Body of pancreas (tissue), 4 donors: ENCODE data around the gene TSHZ2. TPM values are rescaled to one million over a fixed set of nuclear protein-coding genes. Genes with fewer than 3 reads are reported as not detected.

ENCODE experiments used
- ATAC-seq: fragments of 150-250 bp; one replicate; pipeline ENCODE4 v1.9.1; 2016
- DNase-seq, 4 donors: peaks; one replicate each; pipeline ENCODE4 v3.0.0-alpha.2; 2019
- H3K27ac ChIP-seq, 4 donors: fragments of 200-600 bp; sonication (generic); 1 replicate in 3 of 4; 2 replicates in 1 of 4; pipeline versions ENCODE4 v1.5.1 to v1.6.1; 2016 to 2019; ENCODE audit warnings: mild to moderate bottlenecking in 1 of 4, mixed read lengths in 1 of 4, moderate library complexity in 1 of 4
- H3K27me3 ChIP-seq, 2 donors: fragments of 200-600 bp; sonication (generic); one replicate each; pipeline ENCODE4 v1.6.0; 2016; ENCODE audit warnings: mild to moderate bottlenecking in 1 of 2
- H3K36me3 ChIP-seq, 2 donors: fragments of 200-600 bp; sonication (generic); replicated peaks in 1 of 2; 2 replicates each; pipeline ENCODE4 v1.5.1; 2016; ENCODE audit warnings: low read depth in 2 of 2; ENCODE audit not compliant: insufficient read depth in 1 of 2
- H3K4me1 ChIP-seq: fragments of 200-600 bp; sonication (generic); one replicate; pipeline ENCODE4 v1.6.0; 2016
- H3K4me3 ChIP-seq, 2 donors: fragments of 200-600 bp; sonication (generic); 1 replicate in 1 of 2; 2 replicates in 1 of 2; pipeline ENCODE4 v1.5.1; 2016 to 2019
- H3K9me3 ChIP-seq, 3 donors: fragments of 200-600 bp; sonication (generic); 1 replicate in 2 of 3; 2 replicates in 1 of 3; pipeline ENCODE4 v1.5.1; 2016
- CTCF ChIP-seq, 7 experiments: fragments of 450-650 bp in 4 of 7; fragments of 200-600 bp in 3 of 7; sonication (generic) in 3 of 7; IDR thresholded peaks; one replicate each; pipeline ENCODE4 v1.5.1; 2016 to 2019; ENCODE audit warnings: antibody characterized with exemption in 7 of 7
- POLR2A ChIP-seq, 3 donors: fragments of 450-650 bp; IDR thresholded peaks; one replicate each; pipeline ENCODE4 v1.6.1; 2016; ENCODE audit warnings: antibody characterized with exemption in 3 of 3, mild to moderate bottlenecking in 2 of 3
- WGBS, 2 donors: methylation state at CpG; one replicate each; pipeline ENCODE4 v1.1.5; 2017; 5-methylcytosine and 5-hydroxymethylcytosine counted together
- intact Hi-C: fragments of 100-400 bp; cut with DNase I; formaldehyde crosslinking; loops from one replicate; pipeline ENCODE4 v1.15.1; 2023
- total RNA-seq, 2 donors: library from RNA; depleted of rRNA; stranded (reverse); fragments of >200 nt; gene quantifications; one replicate each; pipeline ENCODE4 v1.1.0, GENCODE V29; 2016

Gene TSHZ2
- total RNA-seq, 2 donors from 2014 or later = 6.0 to 9.6 TPM

GRCh38 chr20:53287357-53288042, 315.3 kb downstream of the TSHZ2 start:
- no peaks in the 10 kb centered on the region for H3K36me3 ChIP-seq
- DNase-seq (no peak), ATAC-seq (no peak)
- no peak for TF ChIP-seq POLR2A (IDR thresholded peaks at IDR 0.05)
- no peak for TF ChIP-seq CTCF (IDR thresholded peaks at IDR 0.05)
- H3K4me1 ChIP-seq = no peaks in the 10 kb centered on the region
- H3K9me3 ChIP-seq = no peaks in the 10 kb centered on the region
- no peak overlapping the region for H3K4me3 ChIP-seq
- no peaks in the 10 kb centered on the region for H3K27me3 ChIP-seq
- 85 to 90% methylated on average over 2 of the region's 2 CpGs for WGBS, 2 donors
- no peak overlapping the region for H3K27ac ChIP-seq
- intact Hi-C loops = no loop called here

- intact Hi-C loops = no loop called here
- H3K4me1 ChIP-seq = no peaks in the 10 kb centered on the region
- no peak for ATAC-seq
Observed at GRCh38 chr20:53291548-53291947, 319.4 kb downstream of the TSHZ2 start.

GRCh38 chr20:53292347-53292746, 320.2 kb downstream of the TSHZ2 start:
- H3K27me3 ChIP-seq = no peaks in the 10 kb centered on the region
- H3K27ac ChIP-seq = no peak overlapping the region
- DNase-seq (no peak), ATAC-seq (no peak)
- H3K4me1 ChIP-seq = no peaks in the 10 kb centered on the region
- H3K4me3 ChIP-seq = no peak overlapping the region
- H3K36me3 ChIP-seq = no peaks in the 10 kb centered on the region
- intact Hi-C loops = no loop called here
- H3K9me3 ChIP-seq = no peaks in the 10 kb centered on the region
- WGBS, 2 donors = 83 to 88% methylated on average over 1 of the region's 1 CpG
- no peak for TF ChIP-seq POLR2A (IDR thresholded peaks at IDR 0.05)
- TF ChIP-seq CTCF (IDR thresholded peaks at IDR 0.05) = no peak

More at GRCh38 chr20:53291548-53291947, 319.4 kb downstream of the TSHZ2 start:
- WGBS, 2 donors = 59 to 60% methylated on average over 3 of the region's 3 CpGs
- H3K27ac ChIP-seq = no peak overlapping the region
- DNase-seq = peak in 1 of 4 donors; percentile 9
- no peak overlapping the region for H3K4me3 ChIP-seq
- H3K27me3 ChIP-seq = no peaks in the 10 kb centered on the region
- TF ChIP-seq POLR2A (IDR thresholded peaks at IDR 0.05) (no peak), CTCF (IDR thresholded peaks at IDR 0.05) (peak in 1 of 7 experiments; percentile 6)
- H3K9me3 ChIP-seq = no peaks in the 10 kb centered on the region
- no peaks in the 10 kb centered on the region for H3K36me3 ChIP-seq

- Histone ChIP-seq H3K4me3 (no peak overlapping the region), H3K27ac (no peak overlapping the region), H3K36me3 (no peaks in the 10 kb centered on the region), H3K9me3 (no peaks in the 10 kb centered on the region), H3K4me1 (no peaks in the 10 kb centered on the region), H3K27me3 (no peaks in the 10 kb centered on the region)
- ATAC-seq (no peak), DNase-seq (no peak)
- intact Hi-C loops = no loop called here
- WGBS, 2 donors = 88 to 95% methylated on average over 3 of the region's 3 CpGs
- TF ChIP-seq POLR2A (IDR thresholded peaks at IDR 0.05) (no peak), CTCF (IDR thresholded peaks at IDR 0.05) (no peak)
Observed at GRCh38 chr20:53294804-53295203, 322.6 kb downstream of the TSHZ2 start.

GRCh38 chr20:53296025-53296424, 323.9 kb downstream of the TSHZ2 start:
- intact Hi-C loops = no loop called here
- WGBS, 2 donors = 58 to 63% methylated on average over 2 of the region's 2 CpGs
- no peaks in the 10 kb centered on the region for H3K36me3 ChIP-seq
- no peak overlapping the region for H3K4me3 ChIP-seq
- no peaks in the 10 kb centered on the region for H3K4me1 ChIP-seq
- TF ChIP-seq CTCF (IDR thresholded peaks at IDR 0.05) (no peak), POLR2A (IDR thresholded peaks at IDR 0.05) (no peak)
- no peaks in the 10 kb centered on the region for H3K9me3 ChIP-seq
- no peak overlapping the region for H3K27ac ChIP-seq
- no peak for DNase-seq
- no peaks in the 10 kb centered on the region for H3K27me3 ChIP-seq
- ATAC-seq = no peak
